A172 (cell line): ENCODE results near the gene KLHL34. TPM values are rescaled to one million over a fixed set of nuclear protein-coding genes. Genes with fewer than 3 reads are reported as not detected.

ENCODE experiments used
- DNase-seq: peaks from one replicate; pipeline ENCODE4 v3.0.0-alpha.2; 2015; ENCODE audit warnings: low spot score
- total RNA-seq: library from RNA; depleted of rRNA; stranded (reverse); fragments of >200 nt; shearing (Covaris generic); gene quantifications from 2 replicates; pipeline ENCODE4 v1.2.3, GENCODE V29; 2014; rRNA removed

Gene KLHL34, protein sequence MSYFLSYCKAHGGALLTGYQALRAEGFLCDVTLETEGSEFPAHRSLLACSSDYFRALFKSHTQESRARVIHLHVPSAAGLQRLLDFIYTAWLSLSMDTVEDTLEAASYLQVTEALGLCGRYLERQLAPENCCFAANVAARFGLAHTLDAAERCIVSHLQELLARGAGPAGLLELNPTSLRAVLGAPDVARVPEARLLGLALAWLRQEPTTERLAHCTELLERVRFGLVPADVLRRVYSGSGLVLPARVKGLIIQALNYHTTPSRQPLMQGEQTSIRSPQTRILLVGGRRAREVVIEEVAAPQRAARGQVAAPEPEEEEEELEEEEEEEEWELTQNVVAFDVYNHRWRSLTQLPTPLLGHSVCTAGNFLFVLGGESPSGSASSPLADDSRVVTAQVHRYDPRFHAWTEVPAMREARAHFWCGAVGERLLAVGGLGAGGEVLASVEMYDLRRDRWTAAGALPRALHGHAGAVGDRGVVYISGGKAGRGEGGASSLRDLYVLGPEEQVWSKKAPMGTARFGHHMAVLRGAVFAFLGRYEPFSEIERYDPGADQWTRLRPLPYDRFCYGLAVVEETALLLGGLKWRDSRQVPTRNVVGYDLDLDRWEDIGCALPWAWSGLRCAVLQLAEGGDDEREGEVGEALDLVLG
- total RNA-seq: not detected in 2 replicates

DNA sequence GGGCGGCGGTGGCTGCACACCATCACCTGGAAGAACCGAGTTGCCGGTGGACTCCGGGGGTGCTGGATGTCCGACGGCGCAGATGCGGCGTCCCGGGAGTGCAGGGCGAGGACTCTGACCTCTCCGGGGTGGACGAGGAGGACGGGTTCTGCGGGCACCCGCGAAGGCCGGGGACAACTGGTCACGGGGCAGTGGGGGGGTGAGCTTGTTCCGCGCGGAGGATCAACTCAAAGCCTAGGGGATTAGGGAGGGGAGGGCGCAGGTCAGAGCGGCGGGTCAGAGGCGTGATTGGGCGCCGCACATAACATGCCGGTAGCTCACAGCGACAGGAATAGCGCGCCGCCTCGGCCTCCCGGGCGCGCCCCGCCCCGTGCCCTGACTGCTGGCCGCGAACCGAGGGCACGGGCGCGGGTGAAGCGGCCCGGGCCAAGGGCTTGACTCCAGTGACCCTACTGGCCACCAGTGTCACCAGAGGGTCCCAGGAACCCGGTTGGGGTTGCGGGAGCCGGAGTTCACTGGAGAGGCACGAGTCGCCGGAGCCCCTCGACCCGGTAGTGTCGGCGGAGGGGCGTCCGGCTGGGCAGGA lies at the start of gene KLHL34:
Gene KLHL34 (minus strand): TSS at position 179 of the 586 bp plus-strand sequence. CDS start 542 bp downstream, outside the sequence.
- DNase-seq: no peak

DNA sequence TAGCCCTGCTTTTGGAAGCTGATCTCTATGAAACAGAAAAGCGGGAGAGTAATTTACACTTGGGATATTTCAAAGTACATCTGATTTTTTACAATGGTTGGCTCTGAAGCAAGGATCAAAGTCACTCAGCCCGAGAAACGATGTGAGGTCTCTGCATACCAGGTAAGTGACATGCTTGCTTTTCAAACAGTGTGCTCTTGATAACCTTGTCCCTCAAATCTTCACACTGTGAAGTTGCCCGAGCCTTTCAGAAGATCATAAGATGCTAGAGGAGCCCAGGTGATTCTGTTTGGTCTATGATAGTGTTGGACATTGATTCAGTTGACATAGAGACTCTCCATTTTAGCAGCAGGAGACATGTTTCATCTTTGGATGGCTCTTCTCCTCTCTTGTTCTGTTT lies 47.1 kb upstream of the KLHL34 start:
- no peak for DNase-seq

- no peak for DNase-seq
Measured at GRCh38 chrX:21702725-21703124, 44.6 kb upstream of the KLHL34 start.

DNA sequence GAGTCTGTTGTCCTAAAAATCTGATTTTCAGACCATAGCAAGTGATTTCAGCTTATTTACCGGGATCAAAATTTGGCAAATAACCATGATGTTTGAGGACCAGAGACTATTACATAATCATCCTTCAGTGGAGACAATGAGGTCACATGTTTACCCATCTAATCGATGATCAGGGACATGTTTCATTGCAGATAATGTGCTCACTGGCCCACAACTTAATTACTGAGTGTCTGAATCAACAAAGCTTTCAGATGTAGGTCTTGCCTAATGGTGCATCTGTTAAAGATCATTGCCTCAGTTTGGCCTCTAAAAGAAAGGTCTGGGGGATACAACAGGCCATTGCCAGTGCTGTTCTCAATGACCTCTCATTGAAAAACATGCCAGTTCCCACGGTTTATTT lies 42.8 kb upstream of the KLHL34 start:
- no peak for DNase-seq

GRCh38 chrX:21700275-21700674 lies 42.1 kb upstream of the KLHL34 start:
- no peak for DNase-seq

- no peak for DNase-seq
Measured at GRCh38 chrX:21699136-21699535, 41.0 kb upstream of the KLHL34 start.

GRCh38 chrX:21698272-21698671 lies 40.1 kb upstream of the KLHL34 start:
- no peak for DNase-seq

- DNase-seq: peak; percentile 29
Measured at GRCh38 chrX:21691512-21692018, 33.4 kb upstream of the KLHL34 start.

- DNase-seq: no peak
Measured at GRCh38 chrX:21683941-21684340, 25.8 kb upstream of the KLHL34 start.

DNA sequence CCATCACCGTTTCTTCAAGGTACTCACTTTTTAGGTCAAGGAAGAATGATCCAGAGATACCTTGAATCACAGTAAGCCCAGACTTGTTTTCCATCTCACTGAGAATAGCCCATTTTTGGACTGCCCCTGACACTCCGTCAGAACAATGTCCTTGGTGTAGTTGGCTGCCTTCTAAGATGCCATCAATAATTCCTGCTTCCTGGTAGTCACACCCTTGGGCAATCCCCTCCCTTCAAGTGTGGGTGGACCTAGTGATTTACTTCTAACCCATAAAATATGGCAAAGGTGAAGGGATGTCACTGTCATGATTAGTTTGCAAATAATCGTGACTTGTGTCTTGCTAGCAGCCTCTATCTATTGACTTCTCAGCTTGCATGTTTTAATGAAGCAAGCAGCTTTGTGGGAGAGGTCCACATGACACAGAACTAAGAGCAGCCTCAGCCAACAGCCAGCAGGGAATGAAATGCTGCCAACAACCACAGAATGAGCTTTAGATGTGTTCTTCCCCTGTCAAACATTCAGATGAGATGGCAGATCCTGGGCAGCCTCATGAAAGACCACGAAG lies 20.0 kb upstream of the KLHL34 start:
- no peak for DNase-seq

DNA sequence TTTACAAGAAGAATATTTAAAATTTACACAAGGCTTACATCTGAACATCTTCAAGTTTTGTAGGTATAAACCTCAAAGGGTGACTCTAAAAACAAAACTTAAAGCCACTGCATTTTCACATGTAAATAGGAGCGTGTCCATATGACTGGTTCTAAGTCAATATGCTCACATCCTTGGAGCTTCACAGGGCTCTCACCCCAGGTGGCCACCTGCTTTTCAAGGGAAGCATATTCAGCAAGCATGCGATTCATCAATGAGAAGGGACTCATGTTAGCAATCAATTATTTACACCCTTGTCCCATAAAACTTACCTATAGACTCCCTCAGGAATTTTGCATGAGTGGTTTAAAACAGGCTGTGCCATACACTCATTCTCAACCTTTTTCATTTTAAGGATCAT lies 17.8 kb upstream of the KLHL34 start:
- DNase-seq: no peak

DNA sequence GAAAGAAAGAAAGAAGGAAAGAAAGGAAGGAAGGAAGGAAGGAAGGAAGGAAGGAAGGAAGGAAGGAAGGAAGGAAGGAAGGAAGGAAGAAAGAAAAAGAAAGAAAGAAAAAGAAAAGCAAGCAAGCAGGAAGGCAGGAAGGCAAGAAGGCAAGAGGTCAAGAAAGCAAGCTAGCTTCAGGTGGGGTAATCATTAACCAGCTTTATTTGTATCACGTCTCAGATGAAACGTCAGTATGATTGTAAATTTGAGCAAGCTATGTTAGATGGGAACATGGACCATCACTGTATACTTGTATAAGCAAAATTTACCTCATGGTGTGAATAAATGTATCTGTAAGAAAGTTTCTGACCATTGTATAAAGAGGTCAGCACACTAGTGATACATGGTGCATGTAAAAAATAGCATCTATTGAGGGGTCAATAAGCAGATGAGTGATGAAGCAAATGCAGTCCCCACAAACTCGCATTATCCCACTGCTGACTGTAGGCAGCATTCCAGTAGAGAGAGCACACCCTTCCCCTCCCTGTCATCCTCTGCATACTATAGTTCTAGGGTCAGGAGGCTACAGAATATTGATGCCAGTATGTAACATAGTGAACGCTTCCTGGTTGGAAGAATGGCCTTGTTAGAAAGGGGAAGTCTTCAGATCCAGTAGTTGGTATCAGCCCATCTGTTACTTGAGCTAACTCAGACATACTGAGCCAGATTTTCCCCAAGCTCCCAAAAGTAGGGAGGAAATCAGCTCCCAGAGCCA lies 16.5 kb upstream of the KLHL34 start:
- DNase-seq: no peak

DNA sequence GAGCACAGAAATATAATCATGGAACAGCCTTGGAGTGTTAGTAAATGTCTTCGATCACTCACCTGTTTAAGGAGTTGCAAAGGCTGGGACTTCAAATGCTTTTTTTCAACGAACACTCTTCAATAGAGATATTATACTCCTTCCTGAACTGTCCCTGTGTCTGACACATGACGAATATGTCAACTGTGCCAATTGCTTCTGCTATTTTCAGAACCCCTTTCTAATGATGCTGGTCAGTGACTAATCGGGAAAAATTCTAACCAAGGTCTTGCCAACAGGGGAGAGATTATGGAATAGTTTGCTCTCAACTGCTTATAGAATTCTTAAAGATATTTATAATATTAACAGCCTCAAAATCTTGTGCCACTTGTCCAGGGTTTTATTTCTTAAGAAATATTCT lies 8.5 kb upstream of the KLHL34 start:
- peak; percentile 46 for DNase-seq

GRCh38 chrX:21666252-21666651 lies 8.1 kb upstream of the KLHL34 start:
- no peak for DNase-seq

DNA sequence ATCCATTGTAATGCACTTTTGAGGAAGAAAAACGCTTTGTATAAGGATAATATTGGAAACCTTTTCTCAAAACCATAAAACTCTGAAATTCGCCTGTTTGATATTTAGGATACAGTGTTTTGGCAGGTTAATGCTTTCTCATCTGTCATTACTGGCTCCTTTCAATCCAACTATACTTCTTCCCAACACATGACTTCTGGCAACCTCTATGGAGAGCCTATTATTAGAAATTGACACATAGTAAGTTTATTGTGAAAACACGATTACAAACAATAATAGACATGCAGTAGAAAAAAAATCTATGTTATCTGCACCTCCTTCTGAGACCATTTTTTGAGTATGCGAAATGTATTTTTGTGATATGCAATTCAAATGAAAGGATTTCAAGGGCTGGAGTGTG lies 4.6 kb upstream of the KLHL34 start:
- no peak for DNase-seq

DNA sequence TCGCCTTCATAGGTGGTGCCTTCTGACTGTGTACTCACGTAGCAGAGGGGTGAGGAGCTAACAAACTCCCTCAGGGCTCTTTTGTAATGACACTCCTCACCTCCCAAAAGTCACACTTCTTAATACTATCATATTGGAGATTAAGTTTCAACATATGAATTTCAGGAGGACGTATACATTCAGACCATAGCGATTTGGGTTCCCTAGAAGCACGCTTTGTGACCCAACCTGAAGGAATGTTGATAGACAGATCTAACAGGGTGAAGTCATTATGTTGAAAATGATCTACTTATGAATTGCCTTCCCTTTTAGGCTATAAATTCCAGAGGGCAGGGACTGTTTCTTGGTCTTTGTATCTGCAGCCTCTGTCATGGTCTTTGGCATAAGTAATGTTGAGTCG lies 3.2 kb upstream of the KLHL34 start:
- DNase-seq: no peak

DNA sequence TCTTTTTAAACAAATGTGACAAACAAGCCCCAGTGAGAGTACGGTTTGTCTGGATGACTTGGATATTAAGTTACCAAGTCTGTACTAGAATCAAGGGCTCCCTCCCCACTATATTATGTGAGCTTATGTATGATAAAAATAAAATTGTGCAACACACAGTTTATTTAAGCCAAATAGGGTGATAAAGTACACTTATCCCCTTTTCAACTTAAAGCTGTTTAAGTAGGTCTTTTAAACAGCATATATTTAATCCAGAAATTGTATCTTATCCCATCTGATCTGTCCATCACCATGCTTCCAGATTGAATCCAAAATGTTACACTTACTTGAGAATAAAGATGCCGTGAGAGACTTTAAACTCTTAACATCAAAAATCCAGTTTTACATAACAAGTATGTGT lies 2.0 kb upstream of the KLHL34 start:
- no peak for DNase-seq

DNA sequence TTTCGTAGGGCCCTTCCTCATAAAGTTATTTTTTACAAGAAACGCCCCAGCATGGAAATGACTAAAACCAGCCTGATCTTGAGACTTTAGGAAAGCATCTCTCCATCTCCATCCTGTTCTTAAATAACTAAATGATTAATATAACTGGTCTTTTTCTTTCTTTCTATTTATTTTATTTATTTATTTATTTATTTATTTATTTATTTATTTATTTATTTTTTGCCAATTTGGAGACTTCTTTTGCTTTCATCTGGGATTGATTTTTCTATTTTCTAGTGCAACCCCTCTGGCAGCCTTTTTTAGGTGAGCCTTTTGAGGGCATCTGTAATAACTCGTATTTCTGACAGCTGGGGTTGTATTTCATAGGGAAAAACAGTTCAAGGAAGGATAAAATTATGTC lies 1.2 kb upstream of the KLHL34 start:
- DNase-seq: no peak

- DNase-seq: no peak
Measured at GRCh38 chrX:21658746-21659145, 616 bp upstream of the KLHL34 start.

- DNase-seq: no peak
Measured at GRCh38 chrX:21657318-21658151, 595 bp downstream of the KLHL34 start.
